GM23248 (cell line): ENCODE results near the gene IFT74.

ENCODE experiments used
- EZH2 ChIP-seq: fragments of 200-600 bp; sonication (generic); IDR thresholded peaks from 2 replicates; pipeline ENCODE4 v1.6.1; 2018; ENCODE audit warnings: antibody characterized with exemption, mild to moderate bottlenecking; ENCODE audit not compliant: insufficient read depth, poor library complexity, severe bottlenecking
- EZH2phosphoT487 ChIP-seq: fragments of 200-600 bp; sonication (generic); IDR thresholded peaks from 2 replicates; pipeline ENCODE4 v1.6.1; 2018; ENCODE audit warnings: antibody characterized with exemption, moderate library complexity, mild to moderate bottlenecking, low read depth; ENCODE audit not compliant: insufficient read depth

- TF ChIP-seq EZH2 (no peak), EZH2phosphoT487 (no peak)
These were observed 129.2 kb downstream of the IFT74 start for GRCh38 chr9:27085456-27085855.
